HCT116 (cell line): ENCODE measurements around the gene CERT1.

ENCODE experiments used
- CEBPB ChIP-seq: IDR thresholded peaks from 2 replicates; pipeline ENCODE4 v1.6.1; 2012; ENCODE audit warnings: low read depth
- CTCF ChIP-seq, 3 experiments: fragments of 200-600 bp in 1 of 3; sonication (generic) in 1 of 3; IDR thresholded peaks in 2 of 3; conservative IDR thresholded peaks in 1 of 3; 2 replicates each; pipeline ENCODE4 v1.5.1; 2012 to 2017; ENCODE audit warnings: low read depth in 2 of 3, low read length in 2 of 3, antibody characterized with exemption in 1 of 3, borderline replicate concordance in 1 of 3, control low read depth in 1 of 3, mild to moderate bottlenecking in 1 of 3, mixed read lengths in 1 of 3, mixed run types in 1 of 3, moderate library complexity in 1 of 3; ENCODE audit not compliant: insufficient read depth in 1 of 3
- EGR1 ChIP-seq: IDR thresholded peaks from 2 replicates; pipeline ENCODE4 v1.6.1; 2012; ENCODE audit warnings: low read depth
- EZH2 ChIP-seq: fragments of 200-600 bp; sonication (generic); IDR thresholded peaks from 2 replicates; pipeline ENCODE4 v1.6.1; 2017; ENCODE audit warnings: antibody characterized with exemption, mixed run types
- FOSL1 ChIP-seq: IDR thresholded peaks from 2 replicates; pipeline ENCODE4 v1.6.1; 2012; ENCODE audit warnings: low read depth
- JUND ChIP-seq: IDR thresholded peaks from 2 replicates; pipeline ENCODE4 v1.6.1; 2012
- MAX ChIP-seq: IDR thresholded peaks from 2 replicates; pipeline ENCODE4 v1.6.1; 2012
- POLR2A ChIP-seq: IDR thresholded peaks from 2 replicates; pipeline ENCODE4 v1.7.0; 2011; ENCODE audit warnings: borderline replicate concordance; ENCODE audit not compliant: insufficient read depth, insufficient read length; ENCODE audit errors: extremely low read depth
- POLR2AphosphoS5 ChIP-seq: IDR thresholded peaks from 2 replicates; pipeline ENCODE4 v1.6.1; 2011; ENCODE audit warnings: mild to moderate bottlenecking, low read depth, low read length, moderate library complexity
- RAD21 ChIP-seq: IDR thresholded peaks from 2 replicates; pipeline ENCODE4 v1.6.1; 2012; ENCODE audit warnings: low read depth, mild to moderate bottlenecking
- ZFX ChIP-seq: fragments of 450-650 bp; IDR thresholded peaks from 2 replicates; pipeline ENCODE4 v1.6.1; 2017

- TF ChIP-seq FOSL1 (no peak), CTCF (IDR thresholded peaks at IDR 0.05 in 2 of 3, conservative IDR thresholded peaks at IDR 0.05 in 1 of 3; ENCODE audit: borderline replicate concordance in 1 of 3, insufficient read depth in 1 of 3, low read depth in 2 of 3, low read length in 2 of 3) (no peak), JUND (no peak), POLR2AphosphoS5 (no peak), POLR2A (no peak), RAD21 (no peak), ZFX (no peak), CEBPB (no peak), EZH2 (no peak), MAX (no peak), EGR1 (no peak)
Observed at GRCh38 chr5:75374394-75374814, 137.0 kb downstream of the CERT1 start.
